ENCODE data around the gene SQSTM1. TPM values are rescaled to one million over a fixed set of nuclear protein-coding genes. Genes with fewer than 3 reads are reported as not detected.
A peak's percentile ranks its signal among the peaks of the same experiment; 100 is the strongest.

Gene SQSTM1
- total and polyA plus RNA-seq, 2 of the 8 experiments (the other 6 are each of a cell fraction or from before 2014, with no cell fraction given): 78.6 to 110 TPM

GRCh38 chr5:179870952-179871351 lies 50.2 kb downstream of the SQSTM1 start:
- Histone ChIP-seq H4K20me1 (replicated peaks in 1 of 2; ENCODE audit: control insufficient read depth in 1 of 2, insufficient read depth in 2 of 2, low read length in 2 of 2) (peaks cover 0 to 4% of the 10 kb centered on the region in 2 experiments), H2AK5ac (ENCODE audit: low read depth, low read length) (no peak overlapping the region), H3K56ac (replicated peaks; ENCODE audit: insufficient read length, low read depth, low read length) (no peak overlapping the region), H3K4me3 (ENCODE audit: extremely low read depth in 1 of 4, insufficient read depth in 2 of 4, low read depth in 3 of 4, low read length in 4 of 4) (no peak overlapping the region), H3K23me2 (ENCODE audit: low read depth, low read length) (no peaks in the 10 kb centered on the region), H2BK12ac (ENCODE audit: low read depth, low read length) (no peak overlapping the region), H3K79me1 (ENCODE audit: low read depth, low read length) (no peaks in the 10 kb centered on the region), H3K18ac (ENCODE audit: extremely low read depth, low read length) (no peak overlapping the region), H4K91ac (replicated peaks; ENCODE audit: insufficient read length, low read length) (no peak overlapping the region), H3K9ac (replicated peaks in 1 of 4; ENCODE audit: extremely low read depth in 1 of 4, low read depth in 3 of 4, low read length in 3 of 4) (no peak overlapping the region), H3K79me2 (ENCODE audit: control insufficient read depth in 1 of 2, insufficient read depth in 2 of 2, low read length in 2 of 2) (no peaks in the 10 kb centered on the region), H2BK120ac (replicated peaks; ENCODE audit: low read depth, low read length) (no peak overlapping the region), H2BK5ac (ENCODE audit: low read depth, low read length) (0 out of 2 replicates have a peak overlapping the region, but pooled peaks have one; percentile 37), H3K36me3 (ENCODE audit: control insufficient read depth in 2 of 4, insufficient read depth in 4 of 4, low read length in 3 of 4) (peaks cover 3 to 15% (median 5%) of the 10 kb centered on the region in 4 experiments; a peak in 5 of 8 replicates), H3K14ac (ENCODE audit: insufficient read length) (no peak overlapping the region), H3K4ac (replicated peaks; ENCODE audit: insufficient read length, low read depth, low read length) (no peak overlapping the region), H3K9me3 (ENCODE audit: insufficient read depth in 2 of 2, low read depth in 1 of 2, low read length in 1 of 2) (no peaks in the 10 kb centered on the region), H3K27ac (ENCODE audit: low read depth, low read length) (no peak overlapping the region), H4K5ac (ENCODE audit: insufficient read length, low read depth, low read length) (no peak overlapping the region), H3K4me1 (replicated peaks in 1 of 4; ENCODE audit: control insufficient read depth in 3 of 4, insufficient read depth in 4 of 4, low read length in 3 of 4) (no peaks in the 10 kb centered on the region; a peak in 1 of 7 replicates), H4K8ac (ENCODE audit: extremely low read depth, insufficient read depth, low read length) (no peak overlapping the region), H2BK20ac (ENCODE audit: low read length) (no peak overlapping the region), H3K4me2 (ENCODE audit: insufficient read depth in 1 of 2, low read depth in 2 of 2, low read length in 2 of 2) (no peak overlapping the region), H2AFZ (ENCODE audit: low read length) (no peak overlapping the region), H3K27me3 (replicated peaks in 1 of 4; ENCODE audit: control insufficient read depth in 3 of 4, extremely low read depth in 1 of 4, insufficient read depth in 3 of 4, low read length in 3 of 4) (no peaks in the 10 kb centered on the region), H3K23ac (ENCODE audit: insufficient read length) (no peak overlapping the region), H2BK15ac (ENCODE audit: low read length) (no peak overlapping the region)
- WGBS, 2 experiments (ENCODE audit: extremely low coverage in 1 of 2, insufficient coverage in 1 of 2, insufficient read length in 1 of 2, insufficient replicate concordance in 2 of 2, low coverage in 1 of 2, low lambda C conversion rate in 2 of 2, missing lambda C conversion rate in 1 of 2): 90% methylated on average over 3 of the region's 3 CpGs; no CpG with 5 or more reads in 1 of the 2 experiments
- no peak for TF ChIP-seq POU5F1 (IDR thresholded peaks at IDR 0.05; ENCODE audit: low read depth, low read length)
- TF ChIP-seq GABPA (IDR thresholded peaks at IDR 0.05; ENCODE audit: borderline replicate concordance, insufficient read depth, low read length): no peak
- TF ChIP-seq SP4 (IDR thresholded peaks at IDR 0.05; ENCODE audit: low read length): no peak
- TF ChIP-seq CBX5 (IDR thresholded peaks at IDR 0.05; ENCODE audit: low read depth, low read length): no peak
- TF ChIP-seq SP2 (IDR thresholded peaks at IDR 0.05; ENCODE audit: low read length): no peak
- TF ChIP-seq RAD21 (IDR thresholded peaks at IDR 0.05 in 1 of 2, conservative IDR thresholded peaks at IDR 0.05 in 1 of 2; ENCODE audit: low read depth in 2 of 2, low read length in 2 of 2): no peak
- TF ChIP-seq BRCA1 (IDR thresholded peaks at IDR 0.05; ENCODE audit: low read depth, low read length): no peak
- no peak for TF ChIP-seq RBBP5 (IDR thresholded peaks at IDR 0.05; ENCODE audit: borderline replicate concordance, low read depth, low read length)
- DNase-seq (ENCODE audit: low read depth in 1 of 2, low spot score in 2 of 2): no peak
- ChIA-PET POLR2A (ENCODE audit: partially characterized antibody) (interaction anchor here (0.9 to 2.5 kb wide), 7 partner anchors 9 to 74 kb away, joined by 3 to 11 read pairs (median 5); partner anchors contain the start of gene SQSTM1), CTCF (ENCODE audit: partially characterized antibody) (interaction anchor here (0.9 to 8.0 kb wide), 17 partner anchors 9 to 69 kb away, joined by 3 to 67 read pairs (median 5); partner anchors contain the start of genes MRNIP and TBC1D9B)
- FAIRE-seq: no peak

All from H1 (cell line).